HCT116 (cell line): ENCODE measurements around the gene WRAP53. TPM values are rescaled to one million over a fixed set of nuclear protein-coding genes. Genes with fewer than 3 reads are reported as not detected.
"Not testable (repeated sequence)": the region's sequence is repeated elsewhere in the genome, so short reads cannot be mapped to it uniquely, and the experiment has no call there.

Source experiments
- ATAC-seq: fragments of 200-7000 bp; cut with Tn5 transposase; 2 replicates; pipeline ENCODE4 v1.9.1; 2020; ENCODE audit warnings: mild to moderate bottlenecking, moderate library complexity
- BruUV-seq: library from RNA; stranded (reverse); fragments of 400-500 nt; replicated peaks from 2 replicates; lab custom pipeline; 2021; lab: Mats Ljungman, UMichigan
- CTCF ChIA-PET: fragments of 300-600 bp; sonication (Branson Sonifier 250); formaldehyde crosslinking; loops from one replicate; lab custom pipeline; 2021; ENCODE audit warnings: antibody characterized with exemption; lab: Charles Lee
- POLR2A ChIA-PET: fragments of 300-600, 350-600 bp; sonication (Branson Sonifier 250); formaldehyde crosslinking; loops from one replicate; lab custom pipeline; 2021; ENCODE audit warnings: antibody characterized with exemption; lab: Charles Lee
- RAD21 ChIA-PET, 2 experiments: fragments of 300-600 bp; sonication (Branson Sonifier 250); formaldehyde crosslinking; loops; one replicate each; lab custom pipeline; 2023; ENCODE audit warnings: low total read pairs in 2 of 2; ENCODE audit not compliant: uncharacterized antibody in 2 of 2, unreplicated experiment in 2 of 2, low non-redundant PET in 1 of 2; lab: Charles Lee
- DNase-seq: peaks from one replicate; pipeline ENCODE4 v3.0.0-alpha.2; 2010; ENCODE audit warnings: low read depth, low spot score
- H2AFZ ChIP-seq: fragments of 200-600 bp; shearing (Covaris generic), sonication (generic); 2 replicates; pipeline ENCODE4 v1.6.1; 2017; ENCODE audit warnings: low read depth, mixed run types, mixed read lengths, antibody characterized with exemption, low read length; ENCODE audit not compliant: poor library complexity, severe bottlenecking
- H3K27ac ChIP-seq: 2 replicates; pipeline ENCODE4 v1.5.1; 2012; ENCODE audit warnings: low read depth, low read length
- H3K27me3 ChIP-seq: fragments of 200-600 bp; sonication (generic); 2 replicates; pipeline ENCODE4 v1.6.1; 2016; ENCODE audit warnings: mixed run types, low read length, mixed read lengths; ENCODE audit not compliant: insufficient read depth
- H3K36me3 ChIP-seq, 2 experiments: fragments of 200-500 bp in 1 of 2; fragments of 200-600 bp in 1 of 2; sonication (Bioruptor generic) in 1 of 2; sonication (generic) in 1 of 2; 2 replicates each; pipeline versions ENCODE4 v1.5.1 to v1.6.1; 2014 to 2016; ENCODE audit warnings: low read length in 2 of 2, inconsistent platforms in 1 of 2, mixed read lengths in 1 of 2, mixed run types in 1 of 2; ENCODE audit not compliant: insufficient read depth in 2 of 2, control insufficient read depth in 1 of 2
- H3K4me1 ChIP-seq, 2 experiments: fragments of 200-600 bp in 1 of 2; sonication (generic) in 1 of 2; 2 replicates each; pipeline versions ENCODE4 v1.5.1 to v1.6.1; 2012 to 2017; ENCODE audit warnings: low read length in 2 of 2, inconsistent platforms in 1 of 2, mild to moderate bottlenecking in 1 of 2, mixed read lengths in 1 of 2, mixed run types in 1 of 2, moderate library complexity in 1 of 2; ENCODE audit not compliant: insufficient read depth in 2 of 2, control insufficient read depth in 1 of 2
- H3K4me2 ChIP-seq: fragments of 200-600 bp; sonication (generic); 2 replicates; pipeline ENCODE4 v1.6.1; 2017; ENCODE audit warnings: mixed run types, low read length, mixed read lengths
- H3K4me3 ChIP-seq, 2 experiments: fragments of 200-600 bp in 1 of 2; sonication (generic) in 1 of 2; replicated peaks in 1 of 2; 2 replicates each; pipeline ENCODE4 v1.5.1; 2011 to 2016; ENCODE audit warnings: low read length in 2 of 2, control low read depth in 1 of 2, low read depth in 1 of 2, mild to moderate bottlenecking in 1 of 2, mixed read lengths in 1 of 2, mixed run types in 1 of 2
- H3K79me2 ChIP-seq: fragments of 200-600 bp; sonication (generic); 2 replicates; pipeline ENCODE4 v1.6.1; 2017; ENCODE audit warnings: mild to moderate bottlenecking, mixed run types, low read length, moderate library complexity, mixed read lengths; ENCODE audit not compliant: insufficient read depth
- H3K9ac ChIP-seq: fragments of 200-600 bp; sonication (generic); 2 replicates; pipeline ENCODE4 v1.6.1; 2016; ENCODE audit warnings: low read length, mixed read lengths
- H3K9me2 ChIP-seq: fragments of 200-600 bp; sonication (generic), shearing (Covaris generic); 2 replicates; pipeline ENCODE4 v1.6.1; 2017; ENCODE audit warnings: mixed run types, mild to moderate bottlenecking, moderate library complexity; ENCODE audit not compliant: insufficient read depth
- H3K9me3 ChIP-seq, 2 experiments: fragments of 200-500 bp in 1 of 2; fragments of 200-600 bp in 1 of 2; sonication (Bioruptor generic) in 1 of 2; sonication (generic) in 1 of 2; 2 replicates each; pipeline ENCODE4 v1.6.1; 2014 to 2017; ENCODE audit warnings: low read length in 2 of 2, mixed read lengths in 2 of 2, inconsistent platforms in 1 of 2, low read depth in 1 of 2, mild to moderate bottlenecking in 1 of 2, mixed run types in 1 of 2, moderate library complexity in 1 of 2; ENCODE audit not compliant: control insufficient read depth in 1 of 2, insufficient read depth in 1 of 2
- H4K20me1 ChIP-seq: fragments of 200-600 bp; sonication (generic), shearing (Covaris generic); 2 replicates; pipeline ENCODE4 v1.6.1; 2017; ENCODE audit warnings: mixed run types, mild to moderate bottlenecking, moderate library complexity; ENCODE audit not compliant: insufficient read depth
- CEBPB ChIP-seq: IDR thresholded peaks from 2 replicates; pipeline ENCODE4 v1.6.1; 2012; ENCODE audit warnings: low read depth
- EZH2 ChIP-seq: fragments of 200-600 bp; sonication (generic); IDR thresholded peaks from 2 replicates; pipeline ENCODE4 v1.6.1; 2017; ENCODE audit warnings: antibody characterized with exemption, mixed run types
- EZH2phosphoT487 ChIP-seq: fragments of 200-600 bp; IDR thresholded peaks from 2 replicates; pipeline ENCODE4 v1.6.1; 2018; ENCODE audit warnings: antibody characterized with exemption, borderline replicate concordance
- FOSL1 ChIP-seq: IDR thresholded peaks from 2 replicates; pipeline ENCODE4 v1.6.1; 2012; ENCODE audit warnings: low read depth
- MAX ChIP-seq: IDR thresholded peaks from 2 replicates; pipeline ENCODE4 v1.6.1; 2012
- POLR2AphosphoS5 ChIP-seq: IDR thresholded peaks from 2 replicates; pipeline ENCODE4 v1.6.1; 2011; ENCODE audit warnings: mild to moderate bottlenecking, low read depth, low read length, moderate library complexity
- SP1 ChIP-seq: IDR thresholded peaks from 2 replicates; pipeline ENCODE4 v1.6.1; 2012; ENCODE audit warnings: low read depth
- TCF7L2 ChIP-seq: IDR thresholded peaks from 2 replicates; pipeline ENCODE4 v1.7.0; 2011; ENCODE audit warnings: borderline replicate concordance, inconsistent platforms; ENCODE audit not compliant: insufficient read depth, insufficient read length; ENCODE audit errors: extremely low read depth
- intact Hi-C: fragments of 100-400 bp; cut with micrococcal nuclease; formaldehyde crosslinking; loops from 2 replicates; pipeline ENCODE4 v1.10.0; 2022
- total RNA-seq: library from RNA; stranded (reverse); gene quantifications from one replicate; pipeline ENCODE4 v1.2.1, GENCODE V29; 2021; ENCODE audit not compliant: unreplicated experiment

WRAP53 gene
- total RNA-seq, 1 experiment from 2014 or later = 28.8 TPM

GRCh38 chr17:7640783-7641182 lies 47.5 kb upstream of the WRAP53 start:
- Histone ChIP-seq H4K20me1 (no peaks in the 10 kb centered on the region), H3K36me3 (no peaks in the 10 kb centered on the region), H3K4me1 (no peaks in the 10 kb centered on the region), H2AFZ (no peak overlapping the region), H3K27ac (no peak overlapping the region), H3K79me2 (no peaks in the 10 kb centered on the region), H3K4me3 (no peak overlapping the region), H3K9ac (no peak overlapping the region), H3K4me2 (no peak overlapping the region), H3K9me2 (no peaks in the 10 kb centered on the region), H3K27me3 (no peaks in the 10 kb centered on the region), H3K9me3 (no peaks in the 10 kb centered on the region)
- BruUV-seq = no TSS peak
- no peak for DNase-seq
- no peak for TF ChIP-seq TCF7L2
- no peak for TF ChIP-seq EZH2
- no peak for TF ChIP-seq FOSL1
- no peak for TF ChIP-seq SP1
- no peak for TF ChIP-seq MAX
- no peak for TF ChIP-seq EZH2phosphoT487
- no peak for TF ChIP-seq POLR2AphosphoS5
- no peak for TF ChIP-seq CEBPB
- intact Hi-C loops = no loop called here
- ChIA-PET POLR2A (interaction anchor here (1.0 kb wide), 1 partner anchor 13 kb away, joined by 4 read pairs; the partner anchor contains the start of gene SAT2), CTCF (no interaction called here), RAD21 (interaction anchor here in 1 of 2 experiments (0.6 kb wide), 1 partner anchor 15 kb away, joined by 4 read pairs; no protein-coding TSS in a partner anchor)
- no peak for ATAC-seq

GRCh38 chr17:7641635-7642034 lies 46.6 kb upstream of the WRAP53 start:
- BruUV-seq, H3K27me3 ChIP-seq, ATAC-seq, H3K9ac ChIP-seq, H3K4me3 ChIP-seq, CTCF ChIA-PET, RAD21 ChIA-PET, H4K20me1 ChIP-seq, H3K36me3 ChIP-seq, H3K27ac ChIP-seq, H2AFZ ChIP-seq, H3K4me2 ChIP-seq, H3K79me2 ChIP-seq, intact Hi-C loops, H3K9me2 ChIP-seq, H3K4me1 ChIP-seq, H3K9me3 ChIP-seq, DNase-seq: not testable (repeated sequence)
- POLR2A ChIA-PET = interaction anchor here (1.0 to 1.7 kb wide), 2 partner anchors 14 to 46 kb away, joined by 4 read pairs; partner anchors contain the start of genes SAT2, TP53 and WRAP53
